LNCAP (cell line): Measurements from ENCODE around the gene KLK15.

Experiments
- TF ChIP-seq, protein P1 (sequence below): fragments of 450-650 bp; IDR thresholded peaks from 2 replicates; pipeline ENCODE4 v1.5.1; 2017; ENCODE audit warnings: mild to moderate bottlenecking

Gene KLK15

DNA sequence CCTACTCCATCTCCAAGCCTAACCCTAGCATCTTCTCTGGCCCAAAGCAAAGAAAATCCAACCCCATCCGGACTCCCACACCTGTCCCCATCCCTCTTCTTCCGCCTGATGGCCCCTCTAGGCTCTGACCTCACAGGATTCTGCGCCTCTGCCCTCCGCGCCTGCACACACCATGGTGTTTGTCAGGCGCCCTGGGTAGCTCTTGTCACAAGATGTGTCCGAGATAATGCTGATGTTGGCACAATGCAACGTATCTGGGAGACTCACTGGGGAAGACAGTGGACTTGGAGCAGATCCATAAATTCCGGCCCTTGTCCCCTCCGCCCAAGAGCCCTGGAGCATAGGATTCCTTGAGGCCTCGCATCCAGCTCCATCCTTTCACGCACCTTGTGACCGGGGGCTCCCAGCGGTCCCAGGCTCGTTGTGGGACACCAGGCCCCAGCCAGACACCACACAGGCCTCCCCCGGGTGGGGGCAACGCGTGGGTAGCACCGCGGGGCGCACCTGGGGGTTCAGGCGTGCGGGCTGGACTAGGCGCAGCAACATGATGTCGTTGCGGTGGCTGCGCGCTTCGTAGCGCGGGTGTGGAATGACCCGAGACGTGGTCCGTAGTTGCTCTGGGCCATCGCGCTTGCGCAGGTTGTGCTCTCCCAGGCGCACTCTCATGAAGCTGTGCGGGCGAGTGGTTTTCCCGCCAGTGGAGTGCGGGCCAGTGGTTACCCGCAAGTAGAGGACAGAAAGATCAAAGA is 6.7 kb downstream of the KLK15 start:
- TF ChIP-seq, protein P1, sequence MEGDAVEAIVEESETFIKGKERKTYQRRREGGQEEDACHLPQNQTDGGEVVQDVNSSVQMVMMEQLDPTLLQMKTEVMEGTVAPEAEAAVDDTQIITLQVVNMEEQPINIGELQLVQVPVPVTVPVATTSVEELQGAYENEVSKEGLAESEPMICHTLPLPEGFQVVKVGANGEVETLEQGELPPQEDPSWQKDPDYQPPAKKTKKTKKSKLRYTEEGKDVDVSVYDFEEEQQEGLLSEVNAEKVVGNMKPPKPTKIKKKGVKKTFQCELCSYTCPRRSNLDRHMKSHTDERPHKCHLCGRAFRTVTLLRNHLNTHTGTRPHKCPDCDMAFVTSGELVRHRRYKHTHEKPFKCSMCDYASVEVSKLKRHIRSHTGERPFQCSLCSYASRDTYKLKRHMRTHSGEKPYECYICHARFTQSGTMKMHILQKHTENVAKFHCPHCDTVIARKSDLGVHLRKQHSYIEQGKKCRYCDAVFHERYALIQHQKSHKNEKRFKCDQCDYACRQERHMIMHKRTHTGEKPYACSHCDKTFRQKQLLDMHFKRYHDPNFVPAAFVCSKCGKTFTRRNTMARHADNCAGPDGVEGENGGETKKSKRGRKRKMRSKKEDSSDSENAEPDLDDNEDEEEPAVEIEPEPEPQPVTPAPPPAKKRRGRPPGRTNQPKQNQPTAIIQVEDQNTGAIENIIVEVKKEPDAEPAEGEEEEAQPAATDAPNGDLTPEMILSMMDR, result no peak

- TF ChIP-seq, protein P1, result no peak
Measured at GRCh38 chr19:50823389-50824042, 9.9 kb downstream of the KLK15 start, which contains the start of gene KLK1. TSS of gene KLK1 (minus strand) at chr19:50823787. CDS start at chr19:50823748, 39 bp downstream.

GRCh38 chr19:50822661-50823208 is 10.6 kb downstream of the KLK15 start:
- TF ChIP-seq, protein P1, result no peak

DNA sequence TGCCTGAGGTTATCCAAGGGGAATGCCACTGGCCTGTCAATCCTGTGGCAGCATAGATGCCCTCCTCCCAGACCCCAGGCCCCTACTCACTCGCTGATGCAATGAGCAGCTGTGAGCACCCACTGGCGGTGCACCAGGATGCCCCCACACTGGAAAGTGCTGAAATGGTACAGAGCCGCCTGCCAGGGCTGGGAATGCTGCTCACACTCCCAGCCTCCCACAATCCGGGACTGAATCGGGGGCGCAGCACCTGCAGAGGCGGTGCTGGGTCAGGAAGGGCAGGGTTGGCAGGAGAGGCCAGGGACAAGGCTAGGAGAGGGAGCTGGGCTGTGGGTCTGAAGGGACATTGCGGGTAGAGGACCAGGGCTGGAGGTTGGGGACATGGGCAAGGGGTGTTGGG is 11.8 kb downstream of the KLK15 start:
- TF ChIP-seq, protein P1, result no peak

DNA sequence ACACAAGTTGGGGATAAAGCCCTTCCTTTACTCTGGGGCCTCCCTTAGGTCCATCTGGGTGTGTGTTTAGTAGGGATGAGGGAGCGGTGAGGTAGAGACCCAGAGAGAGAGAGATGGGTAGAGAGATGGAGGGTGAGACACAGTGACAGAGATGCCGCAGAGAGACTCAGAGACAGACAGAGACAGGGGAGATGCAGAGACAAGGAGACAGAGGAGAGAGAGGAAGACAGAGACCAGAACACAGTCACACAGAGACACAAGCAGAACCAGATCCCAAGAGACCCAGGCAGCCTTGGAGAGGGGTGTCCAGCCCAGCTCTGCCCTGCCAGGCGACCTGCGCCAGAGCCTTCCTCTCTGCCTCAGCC is 12.1 kb downstream of the KLK15 start:
- TF ChIP-seq, protein P1, result no peak

GRCh38 chr19:50820549-50821247 is 12.7 kb downstream of the KLK15 start:
- TF ChIP-seq, protein P1, result no peak

GRCh38 chr19:50820086-50820485 is 13.3 kb downstream of the KLK15 start:
- TF ChIP-seq, protein P1, result no peak
